Left ventricle myocardium inferior (tissue), 1 donor: Measurements from ENCODE around the gene CHD5. TPM values are rescaled to one million over a fixed set of nuclear protein-coding genes. Genes with fewer than 3 reads are reported as not detected.

ENCODE experiments used
- DNase-seq: peaks from one replicate; pipeline ENCODE4 v3.0.0-alpha.2; 2020
- H3K27ac ChIP-seq: fragments of 200-600 bp; replicated peaks from 2 replicates; pipeline ENCODE4 v1.8.0; 2021
- H3K27me3 ChIP-seq: fragments of 200-600 bp; 2 replicates; pipeline ENCODE4 v1.8.0; 2021; ENCODE audit warnings: low read depth
- H3K36me3 ChIP-seq: fragments of 200-600 bp; 2 replicates; pipeline ENCODE4 v1.8.0; 2021
- H3K4me1 ChIP-seq: fragments of 200-600 bp; 2 replicates; pipeline ENCODE4 v1.8.0; 2021
- H3K4me3 ChIP-seq: fragments of 200-600 bp; 2 replicates; pipeline ENCODE4 v1.8.0; 2021; ENCODE audit warnings: mild to moderate bottlenecking, moderate library complexity
- H3K9me3 ChIP-seq: fragments of 200-600 bp; replicated peaks from 2 replicates; pipeline ENCODE4 v1.8.0; 2021
- intact Hi-C: fragments of 100-400 bp; cut with micrococcal nuclease; formaldehyde crosslinking; loops from one replicate; pipeline ENCODE4 v1.11.0; 2022
- total RNA-seq: library from RNA; stranded (reverse); fragmentation: NEBNext Ultra II Directional; extraction: Animal tissue kit (Norgen Biotek cat#: 25700); gene quantifications from one replicate; pipeline ENCODE4 v1.2.1, GENCODE V29; 2021
- TF ChIP-seq, protein P1 (sequence below): fragments of 200-600 bp; IDR thresholded peaks from 2 replicates; pipeline ENCODE4 v1.8.0; 2021; ENCODE audit warnings: antibody characterized with exemption, mild to moderate bottlenecking, borderline replicate concordance
- donor health status: DM: no; HTN: yes; CAD: no; lungs with severe emphysema.

CHD5 gene
- total RNA-seq, 1 donor from 2014 or later = 0.19 TPM

DNA sequence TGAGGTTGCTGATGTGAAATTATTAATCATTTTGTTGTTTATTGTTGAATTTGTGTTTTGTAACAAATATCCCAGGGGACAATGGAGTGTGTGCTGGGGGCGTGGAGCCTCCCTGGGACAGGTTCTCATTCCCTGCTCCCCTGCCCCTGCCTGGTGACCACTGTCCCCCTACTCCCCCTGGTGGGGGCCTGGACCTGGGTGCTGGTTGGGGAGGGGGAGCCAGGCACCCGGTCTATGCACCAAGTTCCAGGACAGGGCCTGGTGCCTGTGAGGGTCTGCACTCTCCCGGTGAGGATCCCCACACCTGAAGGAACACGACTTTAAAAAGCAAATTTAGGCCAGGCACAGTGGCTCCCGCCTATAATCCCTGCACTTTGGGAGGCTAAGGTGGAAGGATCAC is 42.4 kb downstream of the CHD5 start:
- TF ChIP-seq, protein P1, sequence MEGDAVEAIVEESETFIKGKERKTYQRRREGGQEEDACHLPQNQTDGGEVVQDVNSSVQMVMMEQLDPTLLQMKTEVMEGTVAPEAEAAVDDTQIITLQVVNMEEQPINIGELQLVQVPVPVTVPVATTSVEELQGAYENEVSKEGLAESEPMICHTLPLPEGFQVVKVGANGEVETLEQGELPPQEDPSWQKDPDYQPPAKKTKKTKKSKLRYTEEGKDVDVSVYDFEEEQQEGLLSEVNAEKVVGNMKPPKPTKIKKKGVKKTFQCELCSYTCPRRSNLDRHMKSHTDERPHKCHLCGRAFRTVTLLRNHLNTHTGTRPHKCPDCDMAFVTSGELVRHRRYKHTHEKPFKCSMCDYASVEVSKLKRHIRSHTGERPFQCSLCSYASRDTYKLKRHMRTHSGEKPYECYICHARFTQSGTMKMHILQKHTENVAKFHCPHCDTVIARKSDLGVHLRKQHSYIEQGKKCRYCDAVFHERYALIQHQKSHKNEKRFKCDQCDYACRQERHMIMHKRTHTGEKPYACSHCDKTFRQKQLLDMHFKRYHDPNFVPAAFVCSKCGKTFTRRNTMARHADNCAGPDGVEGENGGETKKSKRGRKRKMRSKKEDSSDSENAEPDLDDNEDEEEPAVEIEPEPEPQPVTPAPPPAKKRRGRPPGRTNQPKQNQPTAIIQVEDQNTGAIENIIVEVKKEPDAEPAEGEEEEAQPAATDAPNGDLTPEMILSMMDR = no peak
- no peaks in the 10 kb centered on the region for H3K4me1 ChIP-seq
- no peak overlapping the region for H3K4me3 ChIP-seq
- no peak for DNase-seq
- no peak overlapping the region for H3K27ac ChIP-seq
- peaks cover 2% of the 10 kb centered on the region for H3K9me3 ChIP-seq
- H3K27me3 ChIP-seq = peaks cover 37% of the 10 kb centered on the region
- intact Hi-C loops = no loop called here
- H3K36me3 ChIP-seq = no peaks in the 10 kb centered on the region

DNA sequence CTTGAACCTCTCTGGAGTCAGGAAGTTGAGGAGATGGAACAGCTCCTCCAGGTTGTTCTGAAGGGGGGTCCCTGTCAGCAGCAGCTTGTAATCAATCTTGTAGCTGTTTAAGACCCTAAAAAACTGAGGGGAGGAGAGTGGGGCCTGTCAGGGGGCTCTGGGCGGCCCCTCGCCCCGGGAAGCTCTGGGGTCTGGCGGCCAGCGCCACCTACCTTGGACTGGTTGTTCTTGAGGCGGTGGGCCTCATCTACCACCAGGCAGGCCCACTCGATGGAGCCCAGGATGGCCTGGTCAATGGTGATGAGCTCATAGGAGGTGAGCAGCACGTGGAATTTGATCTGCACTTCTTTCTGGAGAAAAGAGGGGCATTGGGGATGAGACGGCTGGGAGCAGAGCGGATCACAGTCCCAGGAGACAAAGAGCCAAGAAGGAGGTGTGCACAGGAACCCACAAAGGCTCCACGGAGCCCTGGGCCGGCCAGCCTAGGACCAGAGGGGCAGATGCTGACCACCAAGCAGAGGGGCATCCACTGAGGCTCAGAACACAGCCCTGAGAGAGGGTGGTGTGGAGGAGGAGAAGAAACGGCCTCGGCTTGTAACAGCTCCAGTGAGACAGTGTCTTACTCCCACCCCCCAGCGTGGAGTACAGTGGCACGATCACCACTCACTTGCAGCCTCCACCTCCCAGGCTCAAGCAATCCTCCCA is 43.5 kb downstream of the CHD5 start:
- no peak overlapping the region for H3K4me3 ChIP-seq
- intact Hi-C loops = no loop called here
- DNase-seq = no peak
- no peaks in the 10 kb centered on the region for H3K4me1 ChIP-seq
- peaks cover 13% of the 10 kb centered on the region for H3K9me3 ChIP-seq
- H3K36me3 ChIP-seq = no peaks in the 10 kb centered on the region
- H3K27me3 ChIP-seq = peaks cover 38% of the 10 kb centered on the region
- no peak overlapping the region for H3K27ac ChIP-seq
- TF ChIP-seq, protein P1 = no peak

DNA sequence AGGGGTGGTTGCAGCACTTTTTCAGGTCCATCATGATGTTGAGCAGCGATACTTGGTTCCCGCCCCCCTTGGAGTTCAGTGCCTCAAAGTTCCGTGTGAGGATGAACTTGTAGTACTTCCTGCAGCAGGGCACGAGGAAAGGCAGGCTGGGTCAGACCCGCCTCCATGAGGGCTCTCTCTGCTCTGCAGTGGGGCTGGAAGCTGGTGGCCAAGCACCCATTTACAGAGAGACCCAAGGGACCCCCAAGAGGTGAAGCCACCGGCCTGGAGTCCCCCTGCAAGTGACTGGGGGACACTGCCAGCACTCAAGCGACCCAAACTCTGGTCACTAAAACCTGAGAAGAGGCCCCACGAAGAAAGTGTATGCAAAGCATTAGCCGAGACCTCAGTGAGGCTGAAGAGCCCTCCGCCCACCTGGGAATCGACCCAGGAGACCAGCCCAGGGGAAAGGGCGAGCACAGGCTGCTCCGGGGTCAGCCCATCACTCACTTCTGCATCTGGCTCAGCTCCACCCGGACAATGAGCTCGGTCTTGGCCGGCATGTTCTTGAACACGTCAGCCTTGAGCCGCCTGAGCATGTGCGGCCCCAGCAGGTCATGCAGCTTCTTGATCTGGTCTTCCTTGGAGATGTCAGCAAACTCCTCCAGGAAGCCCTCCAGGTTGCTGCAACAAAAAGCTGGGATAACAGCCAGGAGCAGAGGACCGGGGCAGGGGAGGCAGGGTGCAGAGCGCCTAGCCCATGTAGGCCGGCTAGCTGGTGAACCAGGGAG is 45.2 kb downstream of the CHD5 start:
- H3K9me3 ChIP-seq = peaks cover 17% of the 10 kb centered on the region
- H3K27ac ChIP-seq = no peak overlapping the region
- H3K36me3 ChIP-seq = no peaks in the 10 kb centered on the region
- TF ChIP-seq, protein P1 = no peak
- intact Hi-C loops = no loop called here
- H3K4me1 ChIP-seq = no peaks in the 10 kb centered on the region
- no peak overlapping the region for H3K4me3 ChIP-seq
- H3K27me3 ChIP-seq = peaks cover 41% of the 10 kb centered on the region
- no peak for DNase-seq

DNA sequence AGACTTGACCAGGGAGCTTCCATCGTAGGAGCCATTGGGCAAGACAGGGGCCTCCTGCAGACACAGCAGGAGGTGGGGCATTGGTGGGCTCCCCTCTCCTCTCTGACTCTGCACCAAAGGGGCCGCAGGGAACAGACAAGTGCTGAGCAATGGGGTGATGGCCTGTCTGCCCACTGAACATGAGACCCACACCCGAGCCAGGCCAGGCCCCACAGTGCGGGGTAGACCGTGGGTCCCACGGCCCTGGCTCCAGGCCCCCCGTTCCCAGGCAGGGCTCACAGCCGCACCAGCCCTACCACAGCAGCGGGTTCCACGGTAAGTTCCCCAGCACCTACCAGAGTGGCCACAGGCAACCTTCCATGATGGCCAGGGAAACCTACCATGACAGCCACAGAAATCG is 45.9 kb downstream of the CHD5 start:
- Histone ChIP-seq H3K27me3 (peaks cover 41% of the 10 kb centered on the region), H3K4me3 (no peak overlapping the region), H3K27ac (no peak overlapping the region), H3K36me3 (no peaks in the 10 kb centered on the region), H3K4me1 (no peaks in the 10 kb centered on the region), H3K9me3 (peaks cover 17% of the 10 kb centered on the region)
- TF ChIP-seq, protein P1 = no peak
- no peak for DNase-seq
- intact Hi-C loops = no loop called here

DNA sequence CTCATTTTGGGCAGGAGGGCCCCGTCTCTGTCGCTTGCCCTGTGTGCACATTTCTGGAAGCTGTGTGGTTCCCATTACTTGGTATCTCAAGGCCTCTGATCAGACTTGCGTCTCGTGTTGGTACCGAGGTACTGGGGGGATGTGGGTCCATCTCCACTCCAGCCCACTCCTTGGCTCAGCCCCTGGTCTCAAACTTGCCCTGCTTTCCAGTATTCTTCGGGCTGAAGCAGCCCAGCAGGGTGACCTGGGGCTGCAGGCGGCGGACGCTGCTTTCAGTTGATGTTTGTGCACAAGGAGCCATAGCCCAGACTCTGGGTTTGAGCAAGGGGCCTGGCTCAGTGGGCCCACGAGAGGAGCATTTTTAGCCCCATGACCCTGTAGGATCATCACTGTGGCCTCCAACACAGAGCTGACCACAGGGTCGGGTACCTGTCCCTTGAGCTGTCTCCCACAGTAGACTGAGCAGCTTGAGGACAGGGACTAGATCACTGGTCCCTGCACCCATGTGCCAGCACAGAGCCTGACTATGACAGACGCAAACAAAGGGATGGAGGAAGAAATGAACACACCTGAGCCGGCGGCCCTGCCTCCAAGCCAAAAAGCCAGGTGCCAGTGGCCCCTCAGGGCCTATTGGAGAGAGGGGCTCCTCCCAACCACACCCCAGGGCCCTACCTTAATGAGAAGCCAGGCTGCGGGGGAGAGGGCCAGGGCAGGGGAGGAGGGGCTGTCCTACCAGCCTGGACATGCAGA is 46.8 kb downstream of the CHD5 start:
- Histone ChIP-seq H3K27ac (no peak overlapping the region), H3K9me3 (peaks cover 17% of the 10 kb centered on the region), H3K36me3 (no peaks in the 10 kb centered on the region), H3K27me3 (peaks cover 41% of the 10 kb centered on the region), H3K4me3 (no peak overlapping the region), H3K4me1 (no peaks in the 10 kb centered on the region)
- intact Hi-C loops = no loop called here
- DNase-seq = no peak
- TF ChIP-seq, protein P1 = no peak
